ENCODE data around the gene BRWD1. TPM values are rescaled to one million over a fixed set of nuclear protein-coding genes. Genes with fewer than 3 reads are reported as not detected.

Gene BRWD1
- polyA plus RNA-seq, 2 of the 4 experiments (the other 2 are of a cell fraction), result 6.9 to 22.2 TPM

GRCh38 chr21:39134288-39134810 lies 179.1 kb downstream of the BRWD1 start:
- ATAC-seq (no peak), DNase-seq (ENCODE audit: low read depth in 1 of 2, low spot score in 1 of 2) (no peak), FAIRE-seq (no peak)
- WGBS (ENCODE audit: missing lambda C conversion rate), result 84% methylated on average over 15 of the region's 15 CpGs
- Histone ChIP-seq H3K4me2 (no peak overlapping the region), H3K4me1 (peaks cover 17% of the 10 kb centered on the region), H3K27ac (no peak overlapping the region), H3K9me3 (no peaks in the 10 kb centered on the region), H3K4me3 (no peak overlapping the region)
- POLR2A ChIA-PET, result no interaction called here
- CTCF ChIA-PET, result interaction anchor here (1.6 kb wide), 1 partner anchor 401 kb away, joined by 6 read pairs; no protein-coding TSS in a partner anchor
- TF ChIP-seq CBX8 (IDR thresholded peaks at IDR 0.05) (no peak), RCOR1 (IDR thresholded peaks at IDR 0.05; ENCODE audit: low read depth, low read length) (no peak), ESRRA (IDR thresholded peaks at IDR 0.05; ENCODE audit: borderline replicate concordance, low read length) (no peak), ZNF302 (CRISPR knock-in tag; IDR thresholded peaks at IDR 0.05) (no peak), GATA3 (IDR thresholded peaks at IDR 0.05; ENCODE audit: borderline replicate concordance) (no peak), JUN (IDR thresholded peaks at IDR 0.05) (no peak), BCL3 (IDR thresholded peaks at IDR 0.05) (no peak), ZC3H11A (IDR thresholded peaks at IDR 0.05) (no peak), SMC3 (IDR thresholded peaks at IDR 0.05) (no peak), CBX2 (IDR thresholded peaks at IDR 0.05; ENCODE audit: borderline replicate concordance, low read depth) (no peak)
- TF ChIP-seq, protein P1, sequence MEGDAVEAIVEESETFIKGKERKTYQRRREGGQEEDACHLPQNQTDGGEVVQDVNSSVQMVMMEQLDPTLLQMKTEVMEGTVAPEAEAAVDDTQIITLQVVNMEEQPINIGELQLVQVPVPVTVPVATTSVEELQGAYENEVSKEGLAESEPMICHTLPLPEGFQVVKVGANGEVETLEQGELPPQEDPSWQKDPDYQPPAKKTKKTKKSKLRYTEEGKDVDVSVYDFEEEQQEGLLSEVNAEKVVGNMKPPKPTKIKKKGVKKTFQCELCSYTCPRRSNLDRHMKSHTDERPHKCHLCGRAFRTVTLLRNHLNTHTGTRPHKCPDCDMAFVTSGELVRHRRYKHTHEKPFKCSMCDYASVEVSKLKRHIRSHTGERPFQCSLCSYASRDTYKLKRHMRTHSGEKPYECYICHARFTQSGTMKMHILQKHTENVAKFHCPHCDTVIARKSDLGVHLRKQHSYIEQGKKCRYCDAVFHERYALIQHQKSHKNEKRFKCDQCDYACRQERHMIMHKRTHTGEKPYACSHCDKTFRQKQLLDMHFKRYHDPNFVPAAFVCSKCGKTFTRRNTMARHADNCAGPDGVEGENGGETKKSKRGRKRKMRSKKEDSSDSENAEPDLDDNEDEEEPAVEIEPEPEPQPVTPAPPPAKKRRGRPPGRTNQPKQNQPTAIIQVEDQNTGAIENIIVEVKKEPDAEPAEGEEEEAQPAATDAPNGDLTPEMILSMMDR (IDR thresholded peaks at IDR 0.05), result no peak
- TF ChIP-seq, protein P2, sequence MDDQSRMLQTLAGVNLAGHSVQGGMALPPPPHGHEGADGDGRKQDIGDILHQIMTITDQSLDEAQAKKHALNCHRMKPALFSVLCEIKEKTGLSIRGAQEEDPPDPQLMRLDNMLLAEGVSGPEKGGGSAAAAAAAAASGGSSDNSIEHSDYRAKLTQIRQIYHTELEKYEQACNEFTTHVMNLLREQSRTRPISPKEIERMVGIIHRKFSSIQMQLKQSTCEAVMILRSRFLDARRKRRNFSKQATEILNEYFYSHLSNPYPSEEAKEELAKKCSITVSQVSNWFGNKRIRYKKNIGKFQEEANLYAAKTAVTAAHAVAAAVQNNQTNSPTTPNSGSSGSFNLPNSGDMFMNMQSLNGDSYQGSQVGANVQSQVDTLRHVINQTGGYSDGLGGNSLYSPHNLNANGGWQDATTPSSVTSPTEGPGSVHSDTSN (IDR thresholded peaks at IDR 0.05), result no peak

Small RNAs within 50 kb of the gene (small RNA-seq; reads per million reads assigned to genes)
- gene RF00019, result 0 reads per million in 6 experiments

Other genes with a start within 250 kb of the BRWD1 start
- 84.1 and 95.8 TPM in 2 replicates for gene PSMG1, start 130.2 kb downstream of the BRWD1 start, polyA plus RNA-seq (2011; rRNA removed)
- 96.0 to 102 TPM (median 98.8 TPM) in 3 replicates for gene PSMG1, start 130.2 kb downstream of the BRWD1 start, polyA plus RNA-seq (2017; fragmentation: RNase III; extraction: RNeasy Plus Mini Kit Qiagen cat#74134 plus additional on column Dnase treatment)
- 173 and 222 TPM in 2 replicates for gene HMGN1, start 35.5 kb upstream of the BRWD1 start, polyA plus RNA-seq (2011; rRNA removed)
- 256 to 269 TPM (median 265 TPM) in 3 replicates for gene HMGN1, start 35.5 kb upstream of the BRWD1 start, polyA plus RNA-seq (2017; fragmentation: RNase III; extraction: RNeasy Plus Mini Kit Qiagen cat#74134 plus additional on column Dnase treatment)
- gene LCA5L, start 132.1 kb upstream of the BRWD1 start, polyA plus RNA-seq (2011; rRNA removed), result 2.1 and 2.8 TPM in 2 replicates
- gene LCA5L, start 132.1 kb upstream of the BRWD1 start, polyA plus RNA-seq (2017; fragmentation: RNase III; extraction: RNeasy Plus Mini Kit Qiagen cat#74134 plus additional on column Dnase treatment), result 0.90 to 1.1 TPM (median 0.99 TPM) in 3 replicates
- gene SH3BGR, start 138.3 kb upstream of the BRWD1 start, polyA plus RNA-seq (2011; rRNA removed), result 2.2 and 3.0 TPM in 2 replicates
- gene SH3BGR, start 138.3 kb upstream of the BRWD1 start, polyA plus RNA-seq (2017; fragmentation: RNase III; extraction: RNeasy Plus Mini Kit Qiagen cat#74134 plus additional on column Dnase treatment), result 1.0 to 2.0 TPM (median 1.8 TPM) in 3 replicates

All from A549 (cell line).